HepG2 (cell line): ENCODE measurements around the gene MCM8. TPM values are rescaled to one million over a fixed set of nuclear protein-coding genes. Genes with fewer than 3 reads are reported as not detected.
A peak's percentile ranks its signal among the peaks of the same experiment; 100 is the strongest.

Experiments used
- CEBPG ChIP-seq: IDR thresholded peaks from 2 replicates; pipeline ENCODE4 v1.6.1; 2016
- CENPX ChIP-seq: sonication (generic); formaldehyde crosslinking; IDR thresholded peaks from 2 replicates; pipeline ENCODE4 v1.9.0; 2021; ENCODE audit warnings: mild to moderate bottlenecking, missing genetic modification reagents, moderate library complexity
- CHD2 ChIP-seq: IDR thresholded peaks from 2 replicates; pipeline ENCODE4 v1.6.1; 2011; ENCODE audit warnings: low read depth, low read length, improper control_type of control experiment
- HMG20A ChIP-seq: IDR thresholded peaks from 2 replicates; pipeline ENCODE4 v1.6.1; 2016; ENCODE audit warnings: borderline replicate concordance
- HNF1B ChIP-seq: sonication (generic); formaldehyde crosslinking; IDR thresholded peaks from 2 replicates; pipeline ENCODE4 v1.5.1; 2020; ENCODE audit warnings: mild to moderate bottlenecking, moderate library complexity, missing genetic modification reagents
- JUND ChIP-seq: sonication (generic); formaldehyde crosslinking; IDR thresholded peaks from 2 replicates; pipeline ENCODE4 v1.8.0; 2022; ENCODE audit warnings: mild to moderate bottlenecking, missing genetic modification reagents
- MAX ChIP-seq: IDR thresholded peaks from 2 replicates; pipeline ENCODE4 v1.6.1; 2012; ENCODE audit warnings: inconsistent platforms
- MEIS2 ChIP-seq: sonication (generic); formaldehyde crosslinking; IDR thresholded peaks from 2 replicates; pipeline ENCODE4 v1.9.0; 2021; ENCODE audit warnings: mild to moderate bottlenecking, missing genetic modification reagents
- NFIB ChIP-seq: sonication (generic); formaldehyde crosslinking; IDR thresholded peaks from 2 replicates; pipeline ENCODE4 v1.9.0; 2021; ENCODE audit warnings: missing genetic modification reagents, mild to moderate bottlenecking, borderline replicate concordance
- NR2F6 ChIP-seq, 2 experiments: IDR thresholded peaks; 2 replicates each; pipeline ENCODE4 v1.6.1; 2016; ENCODE audit warnings: antibody characterized with exemption in 1 of 2, mild to moderate bottlenecking in 1 of 2
- PHF21A ChIP-seq: sonication (generic); formaldehyde crosslinking; IDR thresholded peaks from 2 replicates; pipeline ENCODE4 v1.5.0; 2020; ENCODE audit warnings: mild to moderate bottlenecking, missing genetic modification reagents
- RAD21 ChIP-seq: fragments of 450-650 bp; formaldehyde crosslinking; IDR thresholded peaks from 2 replicates; pipeline ENCODE4 v1.5.0; 2020; ENCODE audit warnings: mild to moderate bottlenecking
- REST ChIP-seq, 2 experiments: IDR thresholded peaks; 2 replicates each; pipeline ENCODE4 v1.6.1; 2011 to 2012; ENCODE audit warnings: low read length in 2 of 2, borderline replicate concordance in 1 of 2, low read depth in 1 of 2, mild to moderate bottlenecking in 1 of 2, moderate library complexity in 1 of 2
- STAT6 ChIP-seq: sonication (generic); formaldehyde crosslinking; IDR thresholded peaks from 2 replicates; pipeline ENCODE4 v1.4.0; 2020; ENCODE audit warnings: missing genetic modification reagents, mild to moderate bottlenecking, borderline replicate concordance
- ZBTB44 ChIP-seq: sonication (generic); formaldehyde crosslinking; IDR thresholded peaks from 2 replicates; pipeline ENCODE4 v1.4.0; 2020; ENCODE audit warnings: missing genetic modification reagents
- ZFP1 ChIP-seq: IDR thresholded peaks from 2 replicates; pipeline ENCODE4 v1.6.1; 2016
- ZNF20 ChIP-seq: sonication (generic); formaldehyde crosslinking; IDR thresholded peaks from 2 replicates; pipeline ENCODE4 v1.4.0; 2020; ENCODE audit warnings: mild to moderate bottlenecking, moderate library complexity, missing genetic modification reagents
- ZNF30 ChIP-seq: sonication (generic); formaldehyde crosslinking; IDR thresholded peaks from 2 replicates; pipeline ENCODE4 v1.5.0; 2020; ENCODE audit warnings: mild to moderate bottlenecking, missing genetic modification reagents
- ZNF383 ChIP-seq: sonication (generic); formaldehyde crosslinking; IDR thresholded peaks from 2 replicates; pipeline ENCODE4 v1.4.0; 2020; ENCODE audit warnings: missing genetic modification reagents, mild to moderate bottlenecking, borderline replicate concordance
- ZNF510 ChIP-seq: sonication (generic); formaldehyde crosslinking; IDR thresholded peaks from 2 replicates; pipeline ENCODE4 v1.4.0; 2020; ENCODE audit warnings: low read depth, mild to moderate bottlenecking, missing genetic modification reagents
- ZNF639 ChIP-seq: conservative IDR thresholded peaks from 2 replicates; pipeline ENCODE4 v1.6.1; 2018; ENCODE audit warnings: missing genetic modification reagents
- polyA plus RNA-seq, 8 experiments: library from polyadenylated mRNA; depleted of rRNA in 3 of 8; stranded (reverse) in 7 of 8; unstranded in 1 of 8; fragments of >200 nt; fragmentation: Illumina TruSeq in 4 of 8; extraction: Trizol in 4 of 8; gene quantifications; 2 replicates each; pipeline versions ENCODE4 v1.2.1 to v1.2.3, GENCODE V29; 2011 to 2016; ENCODE audit warnings: low read depth in 4 of 8, missing spikeins in 1 of 8, mixed read lengths in 1 of 8; ENCODE audit not compliant: insufficient read depth in 1 of 8
- total RNA-seq, 5 experiments: library from RNA; depleted of rRNA; stranded (reverse); fragments of >200 nt; fragmentation: Illumina TruSeq; extraction: Trizol; gene quantifications; 2 replicates each; pipeline ENCODE4 v1.2.3, GENCODE V29; 2016; ENCODE audit warnings: low read depth in 1 of 5

The MCM8 gene
- total and polyA plus RNA-seq, 2 of the 13 experiments (the other 11 are each of a cell fraction or from before 2014, with no cell fraction given), result 11.5 to 59.3 TPM

- TF ChIP-seq ZBTB44, result no peak
- TF ChIP-seq REST (IDR thresholded peaks at IDR 0.05; ENCODE audit: borderline replicate concordance in 1 of 2, low read depth in 1 of 2, low read length in 2 of 2), result no peak
- TF ChIP-seq RAD21, result no peak
- no peak for TF ChIP-seq PHF21A
- TF ChIP-seq MAX, result peak; percentile 24; the same call in 1 of the 2 replicates
- TF ChIP-seq NFIB (CRISPR knock-in tag), result no peak
- TF ChIP-seq NR2F6 (IDR thresholded peaks at IDR 0.05), result no peak
- no peak for TF ChIP-seq NR2F6 (CRISPR knock-in tag; IDR thresholded peaks at IDR 0.05)
- TF ChIP-seq MEIS2 (CRISPR knock-in tag), result no peak
- no peak for TF ChIP-seq ZFP1 (CRISPR knock-in tag)
- TF ChIP-seq ZNF639 (CRISPR knock-in tag), result no peak
- no peak for TF ChIP-seq ZNF383 (CRISPR knock-in tag)
- no peak for TF ChIP-seq JUND (CRISPR knock-in tag)
- TF ChIP-seq ZNF20 (CRISPR knock-in tag), result no peak
- no peak for TF ChIP-seq STAT6
- TF ChIP-seq CHD2, result no peak
- no peak for TF ChIP-seq ZNF510 (CRISPR knock-in tag)
- TF ChIP-seq HNF1B (CRISPR knock-in tag), result no peak
- TF ChIP-seq ZNF30 (CRISPR knock-in tag), result no peak
- TF ChIP-seq CEBPG (CRISPR knock-in tag), result peak; percentile 72
- no peak for TF ChIP-seq CENPX (CRISPR knock-in tag)
- peak; percentile 70 for TF ChIP-seq HMG20A
Observed at GRCh38 chr20:6008254-6008653, 57.8 kb downstream of the MCM8 start (continued).
